Measurements from ENCODE around the gene MEMO1.

DNA sequence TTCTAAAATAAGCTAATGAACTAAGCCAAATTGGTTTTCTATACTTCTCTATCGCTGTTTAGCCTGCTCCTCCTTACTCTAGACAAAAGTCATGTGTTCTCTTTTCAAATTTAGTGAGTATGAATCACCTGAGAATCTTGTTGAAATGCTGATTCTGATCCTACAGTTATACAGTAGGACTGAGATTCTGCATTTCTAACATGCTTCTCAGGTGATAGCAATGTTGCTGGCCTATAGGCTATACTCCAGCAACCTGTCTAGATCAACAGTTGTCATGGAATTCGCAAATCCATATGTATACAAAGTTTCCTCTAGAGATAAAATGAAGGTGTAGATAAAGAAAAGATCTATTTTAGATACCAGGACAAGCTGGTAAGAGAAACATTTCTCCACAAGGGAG is 62.9 kb downstream of the MEMO1 start:
- TF ChIP-seq POLR2A (IDR thresholded peaks at IDR 0.05) (no peak), EP300 (IDR thresholded peaks at IDR 0.05) (no peak), CTCF (IDR thresholded peaks at IDR 0.05) (no peak)
